T1000 (cell line): ENCODE results near the gene BAZ2B.
"Not testable (repeated sequence)": the region's sequence is repeated elsewhere in the genome, so short reads cannot be mapped to it uniquely, and the experiment has no call there.

Experiments
- DNase-seq: peaks from one replicate; lab custom pipeline; 2025; ENCODE audit warnings: mixed read lengths; lab: John Stamatoyannopoulos, UW

Gene BAZ2B

DNA sequence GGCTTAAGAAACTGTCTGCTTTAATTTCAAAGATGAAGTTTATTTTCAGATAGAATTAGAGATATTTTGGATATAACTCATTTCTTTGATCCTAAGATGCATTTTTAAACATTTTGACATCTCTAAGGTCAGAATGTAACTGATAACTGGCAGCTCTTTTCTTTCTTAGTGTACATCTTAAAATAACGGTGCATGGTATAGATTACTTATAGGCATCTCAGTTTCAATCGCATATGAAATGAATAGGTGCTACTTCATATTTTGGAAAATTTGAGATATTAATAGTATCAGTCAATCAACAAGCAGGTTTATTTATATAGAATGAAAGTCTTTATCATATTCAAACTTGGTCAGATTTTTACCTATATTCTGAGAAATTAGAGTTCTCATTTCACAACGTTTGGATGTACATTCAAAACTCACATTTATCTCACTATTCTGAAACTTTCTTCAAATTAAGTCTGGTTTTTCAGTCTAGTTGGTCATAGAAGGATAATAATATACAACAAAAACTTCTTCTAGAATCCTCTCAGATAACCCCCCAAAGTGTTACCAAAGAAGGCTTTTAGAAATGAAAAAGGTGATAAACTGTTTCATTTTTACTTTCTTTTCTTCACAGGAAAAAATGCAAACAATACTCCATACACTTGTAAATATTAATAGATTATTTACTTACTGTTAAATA, 207.1 kb downstream of the BAZ2B start:
- no peak for DNase-seq

- DNase-seq = no peak
These were observed 213.6 kb downstream of the BAZ2B start for GRCh38 chr2:159402790-159403189.

- DNase-seq = not testable (repeated sequence)
These were observed 214.2 kb downstream of the BAZ2B start for GRCh38 chr2:159402160-159402559.

GRCh38 chr2:159399716-159400415, 216.5 kb downstream of the BAZ2B start:
- DNase-seq = no peak

DNA sequence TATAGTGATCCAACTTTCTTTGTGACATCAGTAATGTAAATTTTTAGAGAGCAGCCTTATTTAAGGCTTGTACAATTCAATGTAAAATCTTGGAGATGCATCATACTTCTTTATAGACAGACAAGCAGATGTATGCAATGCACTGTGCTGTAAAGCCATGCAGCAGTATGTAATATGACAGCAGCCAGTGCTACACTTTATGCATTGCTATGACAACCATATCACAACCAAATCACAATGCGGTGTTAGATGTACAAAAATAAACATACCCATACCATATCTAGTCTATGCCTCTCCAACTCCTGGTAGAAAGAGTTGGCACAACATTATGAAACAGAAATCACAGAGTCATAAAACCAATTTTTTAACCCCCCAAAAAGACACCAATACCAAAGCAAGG, 219.5 kb downstream of the BAZ2B start:
- no peak for DNase-seq

DNA sequence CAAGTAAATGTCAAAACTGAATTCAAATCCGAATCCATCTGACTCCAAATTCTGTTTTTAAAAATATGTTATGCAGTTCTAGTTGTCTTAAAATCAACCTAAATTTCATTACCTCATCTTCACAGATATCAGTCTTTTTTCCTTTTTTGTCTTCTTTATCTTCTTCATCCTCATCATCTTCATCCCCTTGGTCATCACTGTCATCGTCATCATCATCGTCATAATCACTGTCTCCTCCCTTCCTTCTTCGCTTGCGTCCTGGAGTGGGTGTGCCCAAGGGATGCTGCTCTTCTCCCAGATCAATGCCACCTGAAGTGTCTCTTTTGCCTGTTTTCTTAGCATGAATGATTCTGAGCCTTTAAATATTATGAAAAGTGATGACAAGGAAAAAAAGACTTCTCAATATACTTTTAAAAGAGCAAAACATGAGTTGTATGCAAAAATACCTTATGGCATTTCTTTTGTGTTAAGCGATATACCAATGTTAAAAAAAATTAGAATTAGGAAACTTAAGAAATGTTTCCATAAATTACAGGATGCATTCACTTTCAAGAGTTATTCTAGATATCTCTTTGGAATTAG, 233.8 kb downstream of the BAZ2B start:
- no peak for DNase-seq

DNA sequence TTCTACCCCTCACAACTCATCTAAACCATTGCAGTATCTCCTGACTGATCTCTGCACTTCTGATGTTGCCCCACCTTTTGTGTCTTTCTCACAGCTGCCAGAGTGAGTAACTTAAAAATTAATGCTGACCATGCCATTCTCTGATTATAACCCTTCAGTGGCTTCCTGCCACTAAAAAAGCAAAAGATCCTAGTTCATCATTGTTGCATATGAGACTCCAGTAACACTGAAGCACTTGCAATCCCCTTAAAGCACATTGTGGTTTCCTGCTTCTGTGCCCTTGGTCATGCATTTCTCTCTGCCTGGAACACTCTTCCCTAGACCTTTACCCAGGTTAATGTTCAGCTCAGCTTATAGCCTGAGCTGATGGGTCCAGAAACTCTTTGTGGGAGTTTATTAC, 234.8 kb downstream of the BAZ2B start:
- DNase-seq = no peak

- no peak for DNase-seq
These were observed 235.6 kb downstream of the BAZ2B start for GRCh38 chr2:159380685-159381239.

DNA sequence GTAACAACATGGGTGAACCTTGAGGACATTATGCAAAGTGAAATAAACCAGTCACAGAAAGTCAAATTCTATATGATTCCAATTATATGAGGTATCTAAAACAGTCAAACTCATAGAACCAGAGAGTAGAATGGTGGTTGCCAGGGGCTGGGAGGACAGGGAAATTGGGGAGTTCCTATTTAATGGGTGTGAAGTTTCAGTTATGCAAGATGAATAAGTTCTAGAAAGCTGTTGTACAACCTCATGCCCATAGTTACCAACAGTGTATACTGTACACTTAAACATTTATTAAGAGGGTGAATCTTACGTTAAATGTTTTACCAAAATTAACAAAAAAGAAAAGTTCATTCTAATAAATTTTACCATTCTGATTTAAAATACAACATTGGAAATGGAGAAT, 237.2 kb downstream of the BAZ2B start:
- DNase-seq = no peak

DNA sequence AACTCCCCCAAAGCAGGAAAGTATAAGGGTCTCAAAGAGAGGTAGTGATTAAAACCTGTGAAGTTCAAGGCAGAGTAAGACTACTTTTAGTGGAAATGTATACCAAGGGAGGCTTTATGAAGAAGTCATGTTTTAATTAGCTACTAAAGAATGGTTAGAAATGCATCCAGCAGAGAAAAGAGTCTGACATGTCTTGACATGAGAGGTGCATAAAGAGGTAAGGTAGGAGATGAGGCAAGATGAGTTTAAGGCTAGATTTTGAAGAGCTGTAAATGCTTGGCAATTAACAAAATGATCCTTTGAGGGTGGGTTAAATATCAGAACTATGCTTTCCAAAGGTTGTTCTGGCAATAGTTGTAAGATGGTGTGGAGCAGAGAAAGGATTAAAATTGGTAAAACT, 241.1 kb downstream of the BAZ2B start:
- no peak for DNase-seq

DNA sequence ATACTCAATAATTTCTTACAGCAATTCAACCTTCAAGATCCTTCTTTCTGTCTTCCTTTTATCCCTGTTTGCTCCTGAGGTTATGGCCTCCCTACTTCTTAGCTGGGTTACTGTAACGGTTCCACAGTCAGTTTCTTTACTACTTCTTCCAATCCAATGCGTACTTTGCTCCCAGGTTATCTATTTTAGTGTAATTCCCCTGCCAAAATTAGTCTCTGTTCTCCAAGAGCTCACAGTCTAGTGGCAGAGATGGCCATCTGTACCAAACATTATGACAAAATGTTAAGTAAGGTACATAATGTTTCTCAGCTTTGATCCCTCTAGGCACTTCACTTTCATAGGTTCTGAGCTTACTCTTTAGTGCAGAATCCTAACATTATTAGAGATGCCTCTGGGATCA, 244.8 kb downstream of the BAZ2B start:
- no peak for DNase-seq

GRCh38 chr2:159366538-159366937, 249.8 kb downstream of the BAZ2B start:
- DNase-seq = no peak

DNA sequence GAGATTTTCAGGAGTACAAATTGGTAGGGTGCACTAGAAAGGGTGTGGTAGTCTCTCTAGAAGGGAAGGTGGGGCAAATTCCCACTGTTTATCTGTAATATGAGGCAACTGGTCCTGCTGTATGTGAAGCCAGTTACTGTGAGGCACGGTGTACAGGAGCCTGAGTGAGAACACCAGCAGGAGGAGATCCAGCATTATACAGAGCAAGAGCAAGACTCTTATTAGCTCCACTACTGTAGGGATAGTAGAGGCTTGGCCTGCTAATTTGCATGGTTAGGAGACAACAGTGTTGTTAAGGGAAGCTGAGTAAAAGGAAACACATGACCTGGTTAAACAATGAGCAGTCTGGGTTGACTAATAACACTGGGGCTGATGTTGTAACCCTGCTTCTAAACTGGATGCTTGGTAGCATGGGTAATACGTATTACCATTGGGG, 253.5 kb downstream of the BAZ2B start:
- no peak for DNase-seq

- no peak for DNase-seq
These were observed 254.3 kb downstream of the BAZ2B start for GRCh38 chr2:159362094-159362493.

- not testable (repeated sequence) for DNase-seq
These were observed 254.7 kb downstream of the BAZ2B start for GRCh38 chr2:159361603-159362002.

GRCh38 chr2:159356053-159356554, 260.2 kb downstream of the BAZ2B start:
- DNase-seq = no peak

DNA sequence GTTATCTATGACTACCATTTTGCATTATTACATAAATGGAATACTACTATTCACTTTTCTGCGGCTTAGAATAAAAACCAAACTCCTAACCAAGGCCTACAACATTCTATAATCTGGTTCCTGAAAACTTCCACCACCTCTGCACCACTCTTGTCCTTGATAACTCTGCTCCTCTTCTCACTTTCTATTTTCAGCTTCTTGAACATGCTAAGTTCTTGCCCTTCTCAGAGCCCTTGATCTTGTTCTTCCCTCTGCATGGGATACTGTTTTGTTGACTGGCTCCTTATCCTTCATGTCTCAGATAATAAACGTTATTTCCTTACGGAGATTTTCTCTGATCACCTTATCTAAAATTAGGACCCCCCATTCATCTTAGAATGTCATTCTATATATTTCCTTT, 264.4 kb downstream of the BAZ2B start:
- no peak for DNase-seq

DNA sequence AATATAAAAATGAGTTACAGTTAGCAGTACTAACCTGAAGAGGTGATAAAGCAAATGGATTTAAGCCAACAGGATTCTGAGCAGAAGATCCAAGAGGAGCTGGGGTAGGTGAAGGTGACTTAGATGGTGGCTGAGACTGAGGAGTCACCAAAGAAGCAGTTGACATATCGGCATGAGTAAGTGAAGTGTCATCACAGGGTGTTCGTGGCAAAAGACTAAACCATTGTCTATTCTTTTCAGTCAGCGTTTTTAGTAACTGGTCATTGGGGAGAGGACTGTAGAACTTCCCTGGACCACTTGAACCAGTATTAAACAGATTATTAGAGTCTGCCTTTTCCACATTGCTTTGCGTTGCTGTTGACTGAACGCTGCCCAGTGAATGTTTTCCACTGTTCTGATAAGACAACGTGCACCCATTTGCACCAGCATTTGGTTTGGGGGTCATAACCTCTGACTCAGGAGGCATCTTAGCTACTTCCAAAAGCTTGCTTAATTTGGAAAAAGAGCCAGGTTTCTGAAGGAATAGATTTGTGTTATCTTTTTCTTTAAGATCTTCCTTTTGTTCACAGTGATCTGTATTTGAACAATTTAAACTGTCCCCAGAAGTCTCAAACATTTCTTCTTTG, 266.6 kb downstream of the BAZ2B start:
- no peak for DNase-seq

DNA sequence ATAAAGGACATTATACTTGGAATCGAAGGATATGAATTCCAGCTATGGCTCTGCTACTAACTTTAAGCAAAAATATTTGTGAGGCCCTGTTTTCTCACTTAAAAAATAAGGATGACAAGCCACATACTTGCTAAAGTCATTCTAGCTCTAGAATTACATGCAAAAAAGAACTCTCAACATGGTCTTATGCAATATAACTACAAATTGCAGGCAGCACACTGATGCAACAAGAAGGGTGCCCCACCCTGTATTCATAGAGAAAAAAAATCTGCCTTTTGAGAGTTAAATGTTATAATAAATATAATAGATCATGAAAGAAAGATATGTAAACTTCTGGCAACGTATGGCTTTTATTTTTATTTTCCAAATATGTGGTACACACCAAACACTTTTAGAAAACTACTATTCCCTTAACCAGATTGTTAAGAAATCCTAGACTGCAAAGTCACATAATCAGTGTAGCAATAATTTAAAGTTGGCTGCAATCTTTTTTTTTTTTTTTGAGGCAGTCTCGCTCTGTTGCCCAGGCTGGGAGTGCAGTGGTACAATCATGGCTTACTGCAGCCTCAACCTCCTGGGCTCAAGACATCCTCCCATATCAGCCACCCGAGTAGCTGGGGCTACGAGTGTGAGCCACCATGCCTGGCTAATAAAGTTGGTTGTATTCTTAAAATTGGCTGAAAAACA, 289.6 kb downstream of the BAZ2B start:
- DNase-seq = no peak

DNA sequence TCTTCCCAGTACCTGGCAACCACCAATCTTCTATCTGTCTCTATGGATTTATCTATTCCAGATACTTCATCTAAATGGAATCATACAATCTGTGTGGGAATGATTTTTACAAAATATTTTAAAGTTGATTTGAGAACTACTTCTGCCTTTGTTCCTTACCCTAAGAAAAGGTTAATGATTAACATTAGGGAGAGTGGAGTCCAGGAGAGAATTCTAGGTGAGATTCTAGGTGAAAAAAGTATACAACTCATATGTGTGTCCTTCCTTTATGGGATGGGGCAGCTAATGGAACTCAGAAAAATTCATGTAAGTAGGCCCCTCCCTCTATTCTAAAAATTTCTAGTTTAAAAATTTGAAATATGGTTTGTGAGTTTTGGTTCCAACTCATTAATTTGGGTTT, 293.9 kb downstream of the BAZ2B start:
- no peak for DNase-seq

GRCh38 chr2:159317392-159318088, 298.8 kb downstream of the BAZ2B start:
- DNase-seq = no peak
